RWPE2 (cell line): ENCODE data around the gene GRK6.

Experiments
- ATAC-seq: fragments of 200-7000 bp; cut with Tn5 transposase; 3 replicates; pipeline ENCODE4 v1.9.1; 2021; ENCODE audit warnings: low read depth
- DNase-seq: peaks from one replicate; pipeline ENCODE4 v3.0.0-alpha.2; 2020; ENCODE audit warnings: low spot score
- H3K27ac ChIP-seq: fragments of 450-650 bp; 2 replicates; pipeline ENCODE4 v1.5.1; 2017; ENCODE audit warnings: mild to moderate bottlenecking; ENCODE audit not compliant: poor library complexity, severe bottlenecking
- H3K27me3 ChIP-seq: fragments of 250-450 bp; sonication (Bioruptor Pico); 2 replicates; pipeline ENCODE4 v1.5.1; 2021; ENCODE audit warnings: mild to moderate bottlenecking, moderate library complexity; ENCODE audit not compliant: insufficient read depth, poor library complexity, severe bottlenecking
- H3K36me3 ChIP-seq: fragments of 250-450 bp; sonication (Bioruptor Pico); 2 replicates; pipeline ENCODE4 v1.5.1; 2020; ENCODE audit warnings: low read depth, mild to moderate bottlenecking, moderate library complexity
- H3K4me1 ChIP-seq: fragments of 250-450 bp; sonication (Bioruptor Pico); 2 replicates; pipeline ENCODE4 v1.5.1; 2021; ENCODE audit warnings: mild to moderate bottlenecking, moderate library complexity; ENCODE audit not compliant: insufficient read depth, poor library complexity, severe bottlenecking
- H3K4me3 ChIP-seq: fragments of 250-450 bp; sonication (Bioruptor Pico); 2 replicates; pipeline ENCODE4 v1.5.1; 2021; ENCODE audit warnings: mild to moderate bottlenecking, moderate library complexity; ENCODE audit not compliant: severe bottlenecking
- H3K9me3 ChIP-seq: fragments of 250-450 bp; sonication (Bioruptor Pico); 2 replicates; pipeline ENCODE4 v1.5.1; 2021; ENCODE audit warnings: mild to moderate bottlenecking, moderate library complexity; ENCODE audit not compliant: severe bottlenecking
- TF ChIP-seq, protein P1 (sequence below): fragments of 450-650 bp; IDR thresholded peaks from one replicate; pipeline ENCODE4 v1.5.1; 2017; ENCODE audit warnings: mild to moderate bottlenecking, moderate library complexity; ENCODE audit not compliant: poor library complexity, severe bottlenecking

Gene GRK6

GRCh38 chr5:177382423-177383029 is 44.0 kb upstream of the GRK6 start:
- peak; percentile 15; the same call in 1 of the 3 replicates for ATAC-seq
- H3K4me1 ChIP-seq: no peaks in the 10 kb centered on the region
- H3K27me3 ChIP-seq: no peaks in the 10 kb centered on the region
- H3K36me3 ChIP-seq: no peaks in the 10 kb centered on the region
- H3K27ac ChIP-seq: no peak overlapping the region
- no peak for DNase-seq
- TF ChIP-seq, protein P1, sequence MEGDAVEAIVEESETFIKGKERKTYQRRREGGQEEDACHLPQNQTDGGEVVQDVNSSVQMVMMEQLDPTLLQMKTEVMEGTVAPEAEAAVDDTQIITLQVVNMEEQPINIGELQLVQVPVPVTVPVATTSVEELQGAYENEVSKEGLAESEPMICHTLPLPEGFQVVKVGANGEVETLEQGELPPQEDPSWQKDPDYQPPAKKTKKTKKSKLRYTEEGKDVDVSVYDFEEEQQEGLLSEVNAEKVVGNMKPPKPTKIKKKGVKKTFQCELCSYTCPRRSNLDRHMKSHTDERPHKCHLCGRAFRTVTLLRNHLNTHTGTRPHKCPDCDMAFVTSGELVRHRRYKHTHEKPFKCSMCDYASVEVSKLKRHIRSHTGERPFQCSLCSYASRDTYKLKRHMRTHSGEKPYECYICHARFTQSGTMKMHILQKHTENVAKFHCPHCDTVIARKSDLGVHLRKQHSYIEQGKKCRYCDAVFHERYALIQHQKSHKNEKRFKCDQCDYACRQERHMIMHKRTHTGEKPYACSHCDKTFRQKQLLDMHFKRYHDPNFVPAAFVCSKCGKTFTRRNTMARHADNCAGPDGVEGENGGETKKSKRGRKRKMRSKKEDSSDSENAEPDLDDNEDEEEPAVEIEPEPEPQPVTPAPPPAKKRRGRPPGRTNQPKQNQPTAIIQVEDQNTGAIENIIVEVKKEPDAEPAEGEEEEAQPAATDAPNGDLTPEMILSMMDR: peak; percentile 32
- H3K9me3 ChIP-seq: no peaks in the 10 kb centered on the region
- H3K4me3 ChIP-seq: no peak overlapping the region

DNA sequence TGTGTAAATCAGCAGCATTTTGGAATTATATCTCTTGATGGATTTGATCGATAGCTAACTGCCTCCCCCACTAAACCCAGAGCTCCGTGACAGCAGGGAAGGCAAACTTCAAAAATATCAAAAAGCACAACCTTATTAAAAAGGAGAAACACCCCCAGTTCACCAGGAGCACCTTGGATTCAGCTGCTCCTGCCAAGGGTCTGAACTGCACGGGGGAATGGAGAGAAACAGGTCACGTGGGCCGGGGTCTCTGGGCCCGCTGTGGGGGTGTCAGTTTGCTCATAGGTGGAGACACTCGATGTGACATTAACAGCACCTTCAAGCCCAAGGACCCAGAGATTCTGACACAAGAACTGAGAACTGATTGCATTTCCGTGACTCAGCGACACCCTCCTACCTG is 43.3 kb upstream of the GRK6 start:
- Histone ChIP-seq H3K9me3 (no peaks in the 10 kb centered on the region), H3K4me3 (no peak overlapping the region), H3K27me3 (no peaks in the 10 kb centered on the region), H3K36me3 (no peaks in the 10 kb centered on the region), H3K27ac (no peak overlapping the region), H3K4me1 (peaks cover 1% of the 10 kb centered on the region)
- no peak for DNase-seq
- no peak for ATAC-seq
- TF ChIP-seq, protein P1: no peak

DNA sequence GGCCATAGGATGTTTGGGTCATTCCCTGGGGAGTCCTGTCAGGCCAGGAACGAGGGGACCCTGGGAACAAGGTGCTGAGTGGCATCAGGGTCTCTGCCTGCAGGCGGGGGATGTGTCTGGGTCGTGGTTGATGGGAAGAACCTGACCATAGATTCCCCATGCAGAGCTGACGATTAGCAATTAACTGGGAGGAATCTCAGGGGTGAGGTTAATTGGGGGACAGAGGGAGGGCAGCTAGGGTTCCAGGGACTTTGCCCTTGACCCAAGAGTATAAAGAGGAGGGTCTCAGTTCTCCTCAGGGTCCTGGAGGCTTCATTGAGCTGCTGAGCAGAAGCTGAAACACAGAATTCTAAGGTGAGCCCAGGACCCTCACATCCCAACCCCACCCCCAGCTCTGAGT is 42.3 kb upstream of the GRK6 start, which contains the start of gene SLC34A1:
Gene SLC34A1, plus strand, starts transcription at position 301 of the 400 bp plus-strand sequence. CDS start 1,308 bp downstream, outside the sequence.
- H3K9me3 ChIP-seq: no peaks in the 10 kb centered on the region
- H3K4me3 ChIP-seq: no peak within 1 kb of the TSS
- no peaks in the 10 kb centered on the region for H3K27me3 ChIP-seq
- TF ChIP-seq, protein P1: no peak
- no peaks in the 10 kb centered on the region for H3K36me3 ChIP-seq
- DNase-seq (no peak), ATAC-seq (no peak)
- peaks cover 11% of the 10 kb centered on the region for H3K4me1 ChIP-seq
- H3K27ac ChIP-seq: no peak within 1 kb of the TSS

DNA sequence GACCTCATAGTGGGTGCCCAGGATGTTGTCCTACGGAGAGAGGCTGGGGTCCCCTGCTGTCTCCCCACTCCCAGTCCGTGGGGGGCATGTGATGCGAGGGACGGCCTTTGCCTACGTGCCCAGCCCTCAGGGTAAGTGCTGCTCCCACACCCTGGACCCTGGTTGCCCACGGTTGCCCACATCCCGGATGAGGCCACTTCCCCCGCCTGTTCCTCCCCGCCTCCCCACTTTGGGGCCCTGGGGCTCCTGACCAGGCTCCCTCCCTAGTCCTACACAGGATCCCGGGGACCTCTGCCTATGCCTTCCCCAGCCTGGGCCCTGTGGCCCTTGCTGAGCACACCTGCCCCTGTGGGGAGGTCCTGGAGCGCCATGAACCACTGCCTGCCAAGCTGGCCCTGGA is 40.8 kb upstream of the GRK6 start:
- Histone ChIP-seq H3K36me3 (no peaks in the 10 kb centered on the region), H3K9me3 (no peaks in the 10 kb centered on the region), H3K4me1 (peaks cover 22% of the 10 kb centered on the region), H3K4me3 (no peak overlapping the region), H3K27ac (no peak overlapping the region), H3K27me3 (no peaks in the 10 kb centered on the region)
- TF ChIP-seq, protein P1: no peak
- ATAC-seq (no peak), DNase-seq (no peak)

DNA sequence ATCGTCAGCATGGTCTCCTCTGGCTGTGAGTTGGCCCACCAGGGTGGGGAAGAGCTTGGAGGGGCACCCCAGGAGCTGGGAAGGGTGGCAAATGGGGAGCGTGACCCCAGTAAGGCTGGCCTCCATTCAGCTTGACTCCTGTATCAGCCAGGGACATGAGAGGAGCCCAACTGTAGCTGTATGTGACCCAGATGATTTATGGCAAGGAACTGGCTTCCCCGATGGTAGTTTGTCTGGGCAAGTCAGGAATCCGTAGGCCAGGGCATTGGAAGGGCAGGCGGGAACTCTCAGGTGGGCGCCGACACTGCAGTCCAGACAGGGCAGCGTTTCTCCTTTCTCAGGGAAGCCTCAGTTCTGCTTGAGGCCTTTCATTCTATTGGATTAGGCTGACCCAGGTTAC is 39.9 kb upstream of the GRK6 start:
- no peak overlapping the region for H3K4me3 ChIP-seq
- ATAC-seq (no peak), DNase-seq (no peak)
- no peaks in the 10 kb centered on the region for H3K27me3 ChIP-seq
- H3K4me1 ChIP-seq: peaks cover 22% of the 10 kb centered on the region
- TF ChIP-seq, protein P1: no peak
- no peak overlapping the region for H3K27ac ChIP-seq
- no peaks in the 10 kb centered on the region for H3K9me3 ChIP-seq
- no peaks in the 10 kb centered on the region for H3K36me3 ChIP-seq
